ENCODE measurements around the gene C3orf38. TPM values are rescaled to one million over a fixed set of nuclear protein-coding genes. Genes with fewer than 3 reads are reported as not detected.

The C3orf38 gene
- total RNA-seq, 1 experiment from 2014 or later = 18.6 TPM

DNA sequence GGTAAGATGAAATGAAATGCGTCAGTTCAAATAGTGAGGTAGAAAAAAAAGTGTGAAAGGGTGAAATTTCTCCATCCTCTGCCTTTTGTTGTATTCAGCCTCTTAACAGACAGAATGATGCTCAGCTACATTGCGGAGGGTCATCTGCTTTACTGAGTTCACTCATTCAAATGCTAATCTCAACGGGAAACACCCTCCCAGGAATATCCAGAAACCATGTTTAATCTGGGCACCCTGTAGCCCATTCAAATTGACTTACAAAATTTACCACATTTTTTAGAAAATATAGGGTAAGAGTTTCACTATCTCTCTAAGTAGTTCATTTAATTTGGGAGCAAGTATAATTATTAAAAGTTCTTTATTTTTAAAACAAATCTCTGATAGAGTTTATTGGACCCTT is 42.9 kb downstream of the C3orf38 start:
- Histone ChIP-seq H3K4me2 (ENCODE audit: low read length) (no peak overlapping the region), H2AFZ (ENCODE audit: low read depth, low read length, poor library complexity, severe bottlenecking) (no peak overlapping the region), H3K9me3 (ENCODE audit: control insufficient read depth in 1 of 2, insufficient read depth in 1 of 2, low read depth in 1 of 2, low read length in 2 of 2) (no peaks in the 10 kb centered on the region), H3K79me2 (ENCODE audit: insufficient read depth, low read length) (no peaks in the 10 kb centered on the region), H3K27ac (ENCODE audit: low read depth, low read length) (no peak overlapping the region), H3K4me1 (ENCODE audit: control insufficient read depth in 1 of 2, insufficient read depth in 2 of 2, low read length in 2 of 2) (no peaks in the 10 kb centered on the region), H4K20me1 (ENCODE audit: insufficient read depth) (no peaks in the 10 kb centered on the region), H3K4me3 (replicated peaks in 1 of 2; ENCODE audit: low read depth in 1 of 2, low read length in 2 of 2) (no peak overlapping the region), H3K9ac (ENCODE audit: low read length) (no peak overlapping the region), H3K9me2 (ENCODE audit: insufficient read depth) (no peaks in the 10 kb centered on the region), H3K27me3 (ENCODE audit: insufficient read depth, low read length) (no peaks in the 10 kb centered on the region), H3K36me3 (ENCODE audit: control insufficient read depth in 1 of 2, insufficient read depth in 2 of 2, low read length in 2 of 2) (no peaks in the 10 kb centered on the region)
- DNase-seq (ENCODE audit: low read depth, low spot score) (no peak), ATAC-seq (no peak)
- intact Hi-C loops (cut with micrococcal nuclease) = no loop called here
- RAD21 ChIA-PET (ENCODE audit: low non-redundant PET in 1 of 2, low total read pairs in 2 of 2, uncharacterized antibody in 2 of 2, unreplicated experiment in 2 of 2) = no interaction called here
- TF ChIP-seq ZNF274 (IDR thresholded peaks at IDR 0.05; ENCODE audit: low read depth, low read length) = no peak
- TF ChIP-seq SIN3A (IDR thresholded peaks at IDR 0.05; ENCODE audit: low read depth) = no peak
- no peak for TF ChIP-seq RAD21 (IDR thresholded peaks at IDR 0.05; ENCODE audit: low read depth)
- TF ChIP-seq CEBPB (IDR thresholded peaks at IDR 0.05; ENCODE audit: low read depth) = no peak
- TF ChIP-seq REST (IDR thresholded peaks at IDR 0.05; ENCODE audit: low read depth) = no peak
- no TSS peak for BruUV-seq (replicated peaks)
- POLR2A ChIA-PET = no interaction called here
- CTCF ChIA-PET = no interaction called here

GRCh38 chr3:88195951-88196434 is 46.2 kb downstream of the C3orf38 start:
- no peaks in the 10 kb centered on the region for H3K36me3 ChIP-seq (ENCODE audit: control insufficient read depth in 1 of 2, insufficient read depth in 2 of 2, low read length in 2 of 2)
- no peaks in the 10 kb centered on the region for H3K9me3 ChIP-seq (ENCODE audit: control insufficient read depth in 1 of 2, insufficient read depth in 1 of 2, low read depth in 1 of 2, low read length in 2 of 2)
- H3K4me2 ChIP-seq (ENCODE audit: low read length) = no peak overlapping the region
- no peak overlapping the region for H2AFZ ChIP-seq (ENCODE audit: low read depth, low read length, poor library complexity, severe bottlenecking)
- no peaks in the 10 kb centered on the region for H3K9me2 ChIP-seq (ENCODE audit: insufficient read depth)
- H3K27ac ChIP-seq (ENCODE audit: low read depth, low read length) = no peak overlapping the region
- H3K9ac ChIP-seq (ENCODE audit: low read length) = no peak overlapping the region
- ChIA-PET RAD21 (ENCODE audit: low non-redundant PET in 1 of 2, low total read pairs in 2 of 2, uncharacterized antibody in 2 of 2, unreplicated experiment in 2 of 2) (no interaction called here), POLR2A (no interaction called here), CTCF (no interaction called here)
- no peaks in the 10 kb centered on the region for H3K27me3 ChIP-seq (ENCODE audit: insufficient read depth, low read length)
- H3K4me1 ChIP-seq (ENCODE audit: control insufficient read depth in 1 of 2, insufficient read depth in 2 of 2, low read length in 2 of 2) = no peaks in the 10 kb centered on the region
- no TSS peak for BruUV-seq (replicated peaks)
- intact Hi-C loops (cut with micrococcal nuclease) = no loop called here
- no peak overlapping the region for H3K4me3 ChIP-seq (replicated peaks in 1 of 2; ENCODE audit: low read depth in 1 of 2, low read length in 2 of 2)
- H4K20me1 ChIP-seq (ENCODE audit: insufficient read depth) = no peaks in the 10 kb centered on the region
- no peak for DNase-seq (ENCODE audit: low read depth, low spot score)
- no peak for ATAC-seq
- no peaks in the 10 kb centered on the region for H3K79me2 ChIP-seq (ENCODE audit: insufficient read depth, low read length)
- TF ChIP-seq ZFX (IDR thresholded peaks at IDR 0.05) (no peak), CEBPB (IDR thresholded peaks at IDR 0.05; ENCODE audit: low read depth) (no peak), ZNF274 (IDR thresholded peaks at IDR 0.05; ENCODE audit: low read depth, low read length) (no peak), POLR2A (IDR thresholded peaks at IDR 0.05; ENCODE audit: borderline replicate concordance, extremely low read depth, insufficient read depth, insufficient read length) (no peak), SP1 (IDR thresholded peaks at IDR 0.05; ENCODE audit: low read depth) (no peak), TCF7L2 (IDR thresholded peaks at IDR 0.05; ENCODE audit: borderline replicate concordance, extremely low read depth, insufficient read depth, insufficient read length) (no peak), YY1 (IDR thresholded peaks at IDR 0.05; ENCODE audit: extremely low read depth, insufficient replicate concordance, low read depth, low read length) (no peak), ATF3 (IDR thresholded peaks at IDR 0.05) (no peak), SRF (IDR thresholded peaks at IDR 0.05; ENCODE audit: low read depth) (no peak), FOSL1 (IDR thresholded peaks at IDR 0.05; ENCODE audit: low read depth) (no peak), EGR1 (IDR thresholded peaks at IDR 0.05; ENCODE audit: low read depth) (no peak), SIN3A (IDR thresholded peaks at IDR 0.05; ENCODE audit: low read depth) (no peak)
- TF ChIP-seq, protein P1, sequence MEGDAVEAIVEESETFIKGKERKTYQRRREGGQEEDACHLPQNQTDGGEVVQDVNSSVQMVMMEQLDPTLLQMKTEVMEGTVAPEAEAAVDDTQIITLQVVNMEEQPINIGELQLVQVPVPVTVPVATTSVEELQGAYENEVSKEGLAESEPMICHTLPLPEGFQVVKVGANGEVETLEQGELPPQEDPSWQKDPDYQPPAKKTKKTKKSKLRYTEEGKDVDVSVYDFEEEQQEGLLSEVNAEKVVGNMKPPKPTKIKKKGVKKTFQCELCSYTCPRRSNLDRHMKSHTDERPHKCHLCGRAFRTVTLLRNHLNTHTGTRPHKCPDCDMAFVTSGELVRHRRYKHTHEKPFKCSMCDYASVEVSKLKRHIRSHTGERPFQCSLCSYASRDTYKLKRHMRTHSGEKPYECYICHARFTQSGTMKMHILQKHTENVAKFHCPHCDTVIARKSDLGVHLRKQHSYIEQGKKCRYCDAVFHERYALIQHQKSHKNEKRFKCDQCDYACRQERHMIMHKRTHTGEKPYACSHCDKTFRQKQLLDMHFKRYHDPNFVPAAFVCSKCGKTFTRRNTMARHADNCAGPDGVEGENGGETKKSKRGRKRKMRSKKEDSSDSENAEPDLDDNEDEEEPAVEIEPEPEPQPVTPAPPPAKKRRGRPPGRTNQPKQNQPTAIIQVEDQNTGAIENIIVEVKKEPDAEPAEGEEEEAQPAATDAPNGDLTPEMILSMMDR (IDR thresholded peaks at IDR 0.05 in 2 of 3, conservative IDR thresholded peaks at IDR 0.05 in 1 of 3; ENCODE audit: borderline replicate concordance in 1 of 3, insufficient read depth in 1 of 3, low read depth in 2 of 3, low read length in 2 of 3) = no peak
